B cell (primary cell): ENCODE data around the gene NPPB. TPM values are rescaled to one million over a fixed set of nuclear protein-coding genes. Genes with fewer than 3 reads are reported as not detected.

Experiments used
- ATAC-seq: fragments of 200-7000 bp; cut with Tn5 transposase; one replicate; pipeline ENCODE4 v1.10.0; 2021; ENCODE audit warnings: low read depth, mild to moderate bottlenecking, moderate number of reproducible peaks, moderate library complexity
- CTCF ChIA-PET: fragments of 350-600 bp; sonication (Branson Sonifier 250); formaldehyde crosslinking; loops from one replicate; lab custom pipeline; 2021; ENCODE audit warnings: antibody characterized with exemption, inconsistent platforms; lab: Charles Lee
- POLR2A ChIA-PET: fragments of 350-600 bp; sonication (Branson Sonifier 250); formaldehyde crosslinking; loops from one replicate; lab custom pipeline; 2021; ENCODE audit warnings: antibody characterized with exemption; lab: Charles Lee
- DNase-seq: peaks from one replicate; pipeline ENCODE4 v3.0.0; 2013
- H2AFZ ChIP-seq: 2 replicates; pipeline ENCODE4 v1.6.1; 2012; ENCODE audit warnings: mild to moderate bottlenecking, low read depth, low read length; ENCODE audit not compliant: insufficient read depth, poor library complexity, severe bottlenecking
- H3K27ac ChIP-seq, 2 donors: 1 replicate in 1 of 2; 2 replicates in 1 of 2; pipeline ENCODE4 v1.5.1; 2012 to 2013; ENCODE audit warnings: low read length in 2 of 2, mild to moderate bottlenecking in 2 of 2, moderate library complexity in 1 of 2
- H3K27me3 ChIP-seq, 4 experiments: fragments of 200-600 bp in 1 of 4; sonication (generic) in 1 of 4; replicated peaks in 1 of 4; 1 replicate in 2 of 4; 2 replicates in 2 of 4; pipeline versions ENCODE4 v1.6.1 to v1.7.0; 2013 to 2016; ENCODE audit warnings: low read length in 3 of 4, mild to moderate bottlenecking in 2 of 4, mixed read lengths in 1 of 4, moderate library complexity in 1 of 4; ENCODE audit not compliant: insufficient read depth in 4 of 4, control insufficient read depth in 3 of 4; ENCODE audit errors: control extremely low read depth in 1 of 4
- H3K36me3 ChIP-seq, 2 experiments: replicated peaks in 1 of 2; 1 replicate in 1 of 2; 2 replicates in 1 of 2; pipeline versions ENCODE4 v1.6.1 to v1.7.1; 2013; ENCODE audit warnings: low read length in 1 of 2; ENCODE audit not compliant: insufficient read depth in 2 of 2, control insufficient read depth in 1 of 2; ENCODE audit errors: control extremely low read depth in 1 of 2, extremely low read depth in 1 of 2
- H3K4me1 ChIP-seq, 2 donors: fragments of 200-600 bp in 1 of 2; sonication (generic) in 1 of 2; 1 replicate in 1 of 2; 2 replicates in 1 of 2; pipeline versions ENCODE4 v1.5.1 to v1.6.1; 2013 to 2017; ENCODE audit warnings: low read length in 2 of 2; ENCODE audit not compliant: control insufficient read depth in 2 of 2, insufficient read depth in 2 of 2
- H3K4me2 ChIP-seq: replicated peaks from 2 replicates; pipeline ENCODE3; 2012; ENCODE audit warnings: mild to moderate bottlenecking, low read depth, low read length; ENCODE audit not compliant: poor library complexity, severe bottlenecking
- H3K4me3 ChIP-seq, 5 experiments: fragments of 200-600 bp in 1 of 5; sonication (generic) in 1 of 5; 1 replicate in 3 of 5; 2 replicates in 2 of 5; pipeline versions ENCODE4 v1.5.1 to v1.7.0; 2011 to 2016; ENCODE audit warnings: low read length in 4 of 5, mild to moderate bottlenecking in 4 of 5, low read depth in 2 of 5, control low read depth in 1 of 5, moderate library complexity in 1 of 5; ENCODE audit not compliant: insufficient read depth in 1 of 5; ENCODE audit errors: control extremely low read depth in 1 of 5, extremely low read depth in 1 of 5
- H3K79me2 ChIP-seq: fragments of 200-600 bp; sonication (generic); one replicate; pipeline ENCODE4 v1.6.0; 2016; ENCODE audit warnings: low read length; ENCODE audit not compliant: control insufficient read depth, insufficient read depth
- H3K9ac ChIP-seq: fragments of 200-600 bp; sonication (generic); 2 replicates; pipeline ENCODE4 v1.6.1; 2017; ENCODE audit warnings: mild to moderate bottlenecking, low read length, moderate library complexity
- H3K9me3 ChIP-seq, 3 donors: one replicate each; pipeline versions ENCODE4 v1.6.1 to v1.7.1; 2013; ENCODE audit warnings: low read length in 2 of 3; ENCODE audit not compliant: control insufficient read depth in 2 of 3, insufficient read depth in 1 of 3; ENCODE audit errors: control extremely low read depth in 1 of 3
- H4K20me1 ChIP-seq: 2 replicates; pipeline ENCODE4 v1.6.0; 2012; ENCODE audit warnings: mild to moderate bottlenecking, low read length; ENCODE audit not compliant: insufficient read depth, control insufficient read depth, poor library complexity, severe bottlenecking
- H3K27ac Mint-ChIP-seq: one replicate; pipeline ENCODE4 v1.8.0; 2021; ENCODE audit warnings: mixed read lengths
- H3K27me3 Mint-ChIP-seq: one replicate; pipeline ENCODE4 v1.8.0; 2021; ENCODE audit warnings: mixed read lengths
- H3K4me1 Mint-ChIP-seq: one replicate; pipeline ENCODE4 v1.8.0; 2021; ENCODE audit warnings: mixed read lengths
- H3K4me3 Mint-ChIP-seq: one replicate; pipeline ENCODE4 v1.8.0; 2021; ENCODE audit warnings: mixed read lengths
- H3K9me3 Mint-ChIP-seq: one replicate; pipeline ENCODE4 v1.8.0; 2022; ENCODE audit warnings: mixed read lengths; ENCODE audit not compliant: insufficient read depth
- CTCF ChIP-seq: fragments of 200-600 bp; IDR thresholded peaks from one replicate; pipeline ENCODE4 v1.8.0; 2022; ENCODE audit warnings: antibody characterized with exemption, mild to moderate bottlenecking
- EZH2 ChIP-seq: IDR thresholded peaks from 2 replicates; pipeline ENCODE4 v1.6.1; 2012; ENCODE audit warnings: borderline replicate concordance, low read depth, mild to moderate bottlenecking, moderate library complexity, low read length; ENCODE audit not compliant: insufficient read depth, poor library complexity, severe bottlenecking
- WGBS: methylation state at CpG from one replicate; pipeline ENCODE4 v1.1.5; 2013; ENCODE audit warnings: missing lambda C conversion rate; ENCODE audit not compliant: insufficient coverage; 5-methylcytosine and 5-hydroxymethylcytosine counted together
- intact Hi-C: fragments of 100-400 bp; cut with micrococcal nuclease; formaldehyde crosslinking; loops from one replicate; pipeline ENCODE4 v1.10.0; 2022
- polyA plus RNA-seq: library from polyadenylated mRNA; depleted of rRNA; stranded (reverse); fragments of >200 nt; gene quantifications from 2 replicates; pipeline ENCODE4 v1.2.3, GENCODE V29; 2012
- total RNA-seq, 2 donors: library from RNA; stranded (reverse); fragments of 120-200 nt in 1 of 2; gene quantifications; 1 replicate in 1 of 2; 2 replicates in 1 of 2; pipeline versions ENCODE4 v1.2.3 to v1.2.4, GENCODE V29; 2013 to 2022

Gene NPPB
- total and polyA plus RNA-seq, 2 donors (not counting 1 experiment from before 2014, with no cell fraction given) = not detected

- Mint-ChIP-seq H3K27me3 (peaks cover 15% of the 10 kb centered on the region), H3K9me3 (no peaks in the 10 kb centered on the region), H3K4me3 (no peak overlapping the region), H3K4me1 (no peaks in the 10 kb centered on the region), H3K27ac (no peak overlapping the region)
- no peak overlapping the region for H3K4me3 ChIP-seq
- peaks cover 0 to 3% (median 0%) of the 10 kb centered on the region in 3 donors for H3K9me3 ChIP-seq
- intact Hi-C loops = no loop called here
- 75% methylated on average over 8 of the region's 10 CpGs for WGBS
- peaks cover 0 to 10% (median 0%) of the 10 kb centered on the region in 4 experiments for H3K27me3 ChIP-seq
- ATAC-seq (no peak), DNase-seq (no peak)
- H3K79me2 ChIP-seq = no peaks in the 10 kb centered on the region
- H2AFZ ChIP-seq = no peak overlapping the region
- H3K4me1 ChIP-seq = no peaks in the 10 kb centered on the region
- POLR2A ChIA-PET = interaction anchor here (0.7 kb wide), 1 partner anchor 71 kb away, joined by 7 read pairs; no protein-coding TSS in a partner anchor
- TF ChIP-seq CTCF (no peak), EZH2 (no peak)
- H3K27ac ChIP-seq = no peak overlapping the region
- no peak overlapping the region for H3K4me2 ChIP-seq
- H3K9ac ChIP-seq = no peak overlapping the region
- H4K20me1 ChIP-seq = no peaks in the 10 kb centered on the region
- H3K36me3 ChIP-seq = no peaks in the 10 kb centered on the region
- CTCF ChIA-PET = no interaction called here
These were observed 22.4 kb upstream of the NPPB start for GRCh38 chr1:11880911-11881748.

DNA sequence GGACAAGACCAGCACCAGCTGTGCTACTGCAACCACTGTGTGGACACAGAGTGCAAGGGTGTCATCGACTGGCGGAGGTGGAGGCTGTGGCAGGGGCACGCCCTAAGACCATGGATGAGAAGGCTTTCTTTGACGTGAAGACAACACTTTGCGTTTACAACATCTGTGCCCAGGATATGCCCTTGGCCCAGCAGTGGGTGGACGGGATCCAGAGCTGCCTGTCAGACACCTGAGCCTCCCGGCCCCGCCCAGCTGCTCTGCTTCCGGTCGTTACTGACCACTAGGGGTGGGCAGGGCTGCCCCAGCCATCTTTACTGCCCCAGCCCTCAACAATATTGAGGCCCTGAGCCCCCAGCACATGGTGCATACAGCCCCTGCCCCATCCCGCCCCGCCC is 21.4 kb upstream of the NPPB start:
- no peak overlapping the region for H3K4me3 ChIP-seq
- H3K4me1 ChIP-seq = no peaks in the 10 kb centered on the region
- no peaks in the 10 kb centered on the region for H4K20me1 ChIP-seq
- WGBS = 86% methylated on average over 12 of the region's 12 CpGs
- ChIA-PET CTCF (no interaction called here), POLR2A (interaction anchor here (0.7 kb wide), 1 partner anchor 72 kb away, joined by 7 read pairs; no protein-coding TSS in a partner anchor)
- Mint-ChIP-seq H3K27me3 (peaks cover 18% of the 10 kb centered on the region), H3K4me3 (no peak overlapping the region), H3K9me3 (no peaks in the 10 kb centered on the region), H3K4me1 (no peaks in the 10 kb centered on the region), H3K27ac (no peak overlapping the region)
- no peaks in the 10 kb centered on the region for H3K36me3 ChIP-seq
- H3K4me2 ChIP-seq = no peak overlapping the region
- intact Hi-C loops = no loop called here
- H3K27me3 ChIP-seq = peaks cover 0 to 15% (median 0%) of the 10 kb centered on the region in 4 experiments
- H3K9me3 ChIP-seq = peaks cover 0 to 3% (median 0%) of the 10 kb centered on the region in 3 donors
- no peak for DNase-seq
- H2AFZ ChIP-seq = no peak overlapping the region
- H3K79me2 ChIP-seq = no peaks in the 10 kb centered on the region
- ATAC-seq = no peak
- H3K9ac ChIP-seq = no peak overlapping the region
- no peak overlapping the region for H3K27ac ChIP-seq
- TF ChIP-seq CTCF = no peak
- no peak for TF ChIP-seq EZH2
